HEK293 (cell line): ENCODE results near the gene TAL1.

Experiments used
- CTCF ChIP-seq: fragments of 450-650 bp; formaldehyde crosslinking; IDR thresholded peaks from 2 replicates; pipeline ENCODE4 v1.5.1; 2016; ENCODE audit warnings: missing biosample characterization, missing genetic modification characterization
- ZBTB10 ChIP-seq: fragments of 450-650 bp; formaldehyde crosslinking; IDR thresholded peaks from 2 replicates; pipeline ENCODE4 v1.5.1; 2016; ENCODE audit warnings: missing biosample characterization, missing genetic modification characterization
- ZNF138 ChIP-seq: fragments of 450-650 bp; formaldehyde crosslinking; IDR thresholded peaks from 2 replicates; pipeline ENCODE4 v1.5.1; 2016; ENCODE audit warnings: missing biosample characterization, missing genetic modification characterization, borderline replicate concordance
- ZNF404 ChIP-seq: fragments of 450-650 bp; formaldehyde crosslinking; IDR thresholded peaks from 2 replicates; pipeline ENCODE4 v1.5.1; 2017; ENCODE audit warnings: missing biosample characterization, missing genetic modification characterization
- ZNF558 ChIP-seq: fragments of 450-650 bp; formaldehyde crosslinking; IDR thresholded peaks from 2 replicates; pipeline ENCODE4 v1.5.1; 2016; ENCODE audit warnings: missing biosample characterization, missing genetic modification characterization
- ZNF624 ChIP-seq: fragments of 450-650 bp; formaldehyde crosslinking; IDR thresholded peaks from 2 replicates; pipeline ENCODE4 v1.5.1; 2017; ENCODE audit warnings: missing biosample characterization, missing genetic modification characterization

GRCh38 chr1:47252369-47252768 lies 20.3 kb upstream of the TAL1 start:
- TF ChIP-seq ZNF404 (tag by site-specific recombination) (no peak), ZBTB10 (tag by site-specific recombination) (no peak), ZNF624 (no peak), ZNF558 (no peak), ZNF138 (tag by site-specific recombination) (no peak), CTCF (no peak)
